ENCODE results near the gene TJAP1.
A peak's percentile ranks its signal among the peaks of the same experiment; 100 is the strongest.

Gene TJAP1

DNA sequence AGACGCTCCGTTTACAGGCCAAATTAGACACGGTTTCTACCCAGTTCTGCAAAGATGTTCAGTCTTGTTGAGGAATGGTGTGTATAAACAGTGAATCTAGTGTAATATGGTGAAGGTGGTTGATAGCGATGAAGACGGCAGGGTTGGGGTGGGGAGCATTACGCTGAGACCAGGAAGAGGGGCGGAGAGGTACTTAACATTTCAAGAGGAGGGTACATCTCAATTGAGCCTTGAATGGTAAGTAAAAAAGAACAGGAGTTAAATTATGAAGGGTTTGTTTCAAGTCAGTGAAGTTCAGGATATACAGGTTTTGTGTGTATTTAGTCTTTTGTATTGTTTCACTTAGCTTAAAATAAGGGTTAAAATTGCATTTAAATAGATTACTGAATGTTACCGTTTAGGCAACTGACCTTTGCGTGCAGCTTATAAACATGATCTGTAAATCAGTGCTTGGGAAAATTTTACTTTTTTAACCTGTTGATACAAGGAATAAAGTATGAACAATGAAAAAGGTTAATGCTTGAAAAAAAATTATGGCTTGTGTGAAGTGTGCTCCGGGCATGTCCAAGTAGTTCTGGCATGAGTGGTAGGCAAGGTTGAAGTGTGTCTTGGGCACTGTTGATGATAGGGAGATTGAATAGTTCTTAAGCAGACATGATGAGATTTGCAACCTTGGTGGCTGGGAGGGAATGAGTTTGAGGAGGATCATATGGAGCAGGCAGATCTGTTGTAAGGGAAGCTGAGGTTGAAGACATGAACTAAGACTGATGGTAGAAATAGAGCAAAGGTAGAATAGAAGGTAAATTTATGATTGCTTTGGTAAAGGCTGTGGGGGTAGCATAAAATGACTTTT is 40.4 kb downstream of the TJAP1 start:
- Histone ChIP-seq H3K27me3 (no peaks in the 10 kb centered on the region), H3K4me3 (ENCODE audit: low read depth, low read length) (peak overlapping the region; percentile 100), H3K36me3 (peaks cover 59% of the 10 kb centered on the region), H3K9me3 (no peaks in the 10 kb centered on the region), H3K4me1 (no peaks in the 10 kb centered on the region; the same call in 1 of the 2 replicates)
- TF ChIP-seq, protein P1, sequence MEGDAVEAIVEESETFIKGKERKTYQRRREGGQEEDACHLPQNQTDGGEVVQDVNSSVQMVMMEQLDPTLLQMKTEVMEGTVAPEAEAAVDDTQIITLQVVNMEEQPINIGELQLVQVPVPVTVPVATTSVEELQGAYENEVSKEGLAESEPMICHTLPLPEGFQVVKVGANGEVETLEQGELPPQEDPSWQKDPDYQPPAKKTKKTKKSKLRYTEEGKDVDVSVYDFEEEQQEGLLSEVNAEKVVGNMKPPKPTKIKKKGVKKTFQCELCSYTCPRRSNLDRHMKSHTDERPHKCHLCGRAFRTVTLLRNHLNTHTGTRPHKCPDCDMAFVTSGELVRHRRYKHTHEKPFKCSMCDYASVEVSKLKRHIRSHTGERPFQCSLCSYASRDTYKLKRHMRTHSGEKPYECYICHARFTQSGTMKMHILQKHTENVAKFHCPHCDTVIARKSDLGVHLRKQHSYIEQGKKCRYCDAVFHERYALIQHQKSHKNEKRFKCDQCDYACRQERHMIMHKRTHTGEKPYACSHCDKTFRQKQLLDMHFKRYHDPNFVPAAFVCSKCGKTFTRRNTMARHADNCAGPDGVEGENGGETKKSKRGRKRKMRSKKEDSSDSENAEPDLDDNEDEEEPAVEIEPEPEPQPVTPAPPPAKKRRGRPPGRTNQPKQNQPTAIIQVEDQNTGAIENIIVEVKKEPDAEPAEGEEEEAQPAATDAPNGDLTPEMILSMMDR (IDR thresholded peaks at IDR 0.05; ENCODE audit: low read depth, low read length) = no peak
- no peak for DNase-seq

DNA sequence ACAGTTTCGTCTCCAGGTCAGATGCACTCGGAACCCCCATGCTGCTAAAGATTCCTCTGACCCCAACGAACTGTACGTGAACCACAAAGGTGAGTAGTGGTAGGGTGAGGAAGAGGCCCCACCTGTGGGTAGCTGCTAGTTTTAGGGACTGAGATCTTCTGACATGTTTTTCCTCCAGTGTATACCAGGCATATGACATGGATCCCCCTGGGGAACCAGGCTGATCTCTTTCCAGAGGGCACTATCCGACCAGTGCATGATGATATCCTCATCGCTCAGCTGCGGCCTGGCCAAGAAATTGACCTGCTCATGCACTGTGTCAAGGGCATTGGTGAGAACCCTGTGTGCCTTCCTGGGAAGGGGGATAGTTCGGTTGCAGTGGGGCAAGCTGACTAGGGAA is 42.7 kb downstream of the TJAP1 start:
- Histone ChIP-seq H3K36me3 (peaks cover 75% of the 10 kb centered on the region), H3K27me3 (no peaks in the 10 kb centered on the region), H3K4me1 (no peaks in the 10 kb centered on the region; the same call in 1 of the 2 replicates), H3K4me3 (ENCODE audit: low read depth, low read length) (no peak overlapping the region), H3K9me3 (no peaks in the 10 kb centered on the region)
- TF ChIP-seq, protein P1 (IDR thresholded peaks at IDR 0.05; ENCODE audit: low read depth, low read length) = no peak
- no peak for DNase-seq

DNA sequence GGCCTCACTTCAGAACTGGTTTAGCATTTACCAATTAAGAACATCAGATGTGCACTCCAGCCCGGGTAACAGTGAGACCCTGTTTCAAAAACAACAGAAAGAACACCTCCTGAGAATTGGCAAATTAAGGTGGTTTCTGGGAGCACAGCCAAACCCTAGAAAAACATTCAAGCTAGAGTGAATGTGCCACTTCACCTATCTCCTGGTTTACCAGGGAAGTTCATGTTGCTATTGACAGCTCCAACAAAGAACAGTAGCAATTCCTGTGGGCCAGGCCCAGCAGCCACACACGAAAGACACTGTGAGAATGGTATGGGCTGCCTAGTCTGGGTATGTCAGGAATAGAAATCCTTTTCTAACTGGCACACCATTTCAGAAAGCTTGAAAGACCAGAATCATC is 44.5 kb downstream of the TJAP1 start:
- TF ChIP-seq, protein P1 (IDR thresholded peaks at IDR 0.05; ENCODE audit: low read depth, low read length) = no peak
- Histone ChIP-seq H3K4me3 (ENCODE audit: low read depth, low read length) (no peak overlapping the region), H3K4me1 (no peaks in the 10 kb centered on the region; the same call in 1 of the 2 replicates), H3K9me3 (no peaks in the 10 kb centered on the region), H3K27me3 (no peaks in the 10 kb centered on the region), H3K36me3 (peaks cover 86% of the 10 kb centered on the region)
- no peak for DNase-seq

DNA sequence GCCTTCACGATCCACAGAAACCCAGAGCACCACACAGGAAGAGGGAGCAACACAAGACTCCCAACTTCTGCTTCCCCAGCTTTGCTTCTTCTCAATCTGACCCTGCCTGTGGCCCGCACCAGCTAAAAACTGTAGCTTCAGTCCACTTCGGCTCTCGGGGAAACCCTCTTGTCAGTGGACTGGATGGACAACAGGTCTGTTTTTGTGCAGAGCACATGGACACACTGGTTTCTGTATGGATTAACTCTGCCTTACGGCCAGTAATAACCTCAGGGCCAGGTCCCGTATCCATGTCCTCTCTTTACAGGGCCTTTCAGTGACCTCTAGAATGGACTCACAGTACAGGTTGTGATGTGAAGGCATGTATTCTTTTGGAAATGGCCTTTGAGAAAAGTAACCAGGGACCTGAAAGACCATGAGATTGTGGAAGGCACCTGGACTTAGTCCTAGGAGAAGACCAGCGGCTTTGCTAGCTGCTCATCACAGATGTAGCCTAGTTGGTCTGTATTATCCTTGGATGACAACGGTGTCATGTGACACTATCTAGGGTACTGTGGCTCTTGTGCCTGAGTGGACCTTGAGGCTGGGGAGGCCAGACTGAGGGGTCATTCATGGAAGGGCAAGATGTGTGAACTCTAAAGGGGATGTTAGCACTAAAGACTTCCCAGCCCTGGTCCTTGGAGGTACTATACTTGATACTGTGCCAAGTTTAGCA is 45.3 kb downstream of the TJAP1 start:
- Histone ChIP-seq H3K4me1 (no peaks in the 10 kb centered on the region; the same call in 1 of the 2 replicates), H3K4me3 (ENCODE audit: low read depth, low read length) (no peak overlapping the region), H3K36me3 (peaks cover 94% of the 10 kb centered on the region), H3K27me3 (no peaks in the 10 kb centered on the region), H3K9me3 (no peaks in the 10 kb centered on the region)
- DNase-seq = no peak
- TF ChIP-seq, protein P1 (IDR thresholded peaks at IDR 0.05; ENCODE audit: low read depth, low read length) = no peak

DNA sequence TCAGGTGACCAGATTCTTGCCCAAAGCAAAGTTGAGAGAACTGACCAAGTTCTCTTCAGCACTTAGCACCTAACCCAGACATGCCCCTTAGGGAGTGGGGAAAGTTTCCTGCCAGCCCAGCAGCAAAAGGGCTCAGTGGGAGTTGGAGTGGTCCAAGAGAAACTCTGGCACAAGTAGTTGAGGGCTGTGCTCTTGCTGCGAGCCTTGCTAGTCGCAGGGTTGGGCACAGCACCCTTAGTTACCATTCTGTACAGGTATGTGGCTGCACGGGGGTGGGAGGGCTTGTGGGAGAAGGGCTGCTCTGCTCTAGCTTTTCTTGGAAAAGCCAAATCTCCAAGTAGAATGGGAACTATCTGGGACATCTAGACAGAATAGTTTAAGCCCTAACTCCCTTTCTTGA is 45.9 kb downstream of the TJAP1 start:
- H3K9me3 ChIP-seq = no peaks in the 10 kb centered on the region
- TF ChIP-seq, protein P1 (IDR thresholded peaks at IDR 0.05; ENCODE audit: low read depth, low read length) = no peak
- DNase-seq = no peak
- no peak overlapping the region for H3K4me3 ChIP-seq (ENCODE audit: low read depth, low read length)
- H3K36me3 ChIP-seq = peaks cover 97% of the 10 kb centered on the region
- no peaks in the 10 kb centered on the region; the same call in 1 of the 2 replicates for H3K4me1 ChIP-seq
- H3K27me3 ChIP-seq = no peaks in the 10 kb centered on the region
